ENCODE measurements around the gene PIP4K2A. TPM values are rescaled to one million over a fixed set of nuclear protein-coding genes. Genes with fewer than 3 reads are reported as not detected.

PIP4K2A gene
- total RNA-seq, 6 experiments from 2014 or later = 8.1 to 27.6 (median 12.0) TPM

DNA sequence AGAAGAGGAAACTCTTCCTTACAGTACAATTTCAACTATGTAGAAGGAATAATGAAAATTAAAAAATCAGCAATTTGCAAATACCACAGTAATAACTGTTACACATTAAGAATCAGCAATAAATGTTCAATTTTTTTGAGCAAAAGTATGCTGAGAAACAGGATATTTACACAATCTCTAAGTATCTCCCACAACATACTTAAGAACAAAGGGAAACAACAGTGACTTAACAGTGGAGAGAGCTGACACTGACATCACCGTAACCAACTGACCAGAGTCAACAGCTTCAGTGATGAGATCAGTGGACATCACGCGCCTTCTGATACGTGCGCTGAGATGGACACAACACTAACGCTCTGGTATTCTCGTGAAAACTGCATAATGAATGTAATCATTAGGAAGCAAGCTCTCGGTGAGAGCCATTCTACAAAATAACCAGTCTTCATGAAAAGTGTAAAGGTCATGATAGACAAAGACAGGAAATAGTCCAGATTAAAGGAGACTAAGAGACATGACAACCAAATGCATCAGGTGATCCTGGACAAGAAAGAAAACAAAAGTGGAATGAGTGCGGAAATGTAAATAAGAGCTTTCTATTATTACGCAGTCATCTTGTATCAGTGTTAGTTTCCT, 82.6 kb downstream of the PIP4K2A start:
- intact Hi-C loops (cut with DNase I) = no loop called here
- Histone ChIP-seq H3K27ac (peak overlapping the region; percentile 25 to 77 (median 53)), H3K9me3 (no peaks in the 10 kb centered on the region), H3K36me3 (no peaks in the 10 kb centered on the region), H3K4me3 (no peak overlapping the region), H3K4me1 (peaks cover 0 to 25% (median 3%) of the 10 kb centered on the region in 4 donors), H3K27me3 (no peaks in the 10 kb centered on the region)
- 78% methylated on average over 9 of the region's 10 CpGs for WGBS (ENCODE audit: insufficient coverage, low coverage, low lambda C conversion rate, missing lambda C conversion rate)
- no peak for TF ChIP-seq CTCF (IDR thresholded peaks at IDR 0.05)
- no peak for TF ChIP-seq POLR2A (IDR thresholded peaks at IDR 0.05)
- ATAC-seq = peak; percentile 45 to 73 (median 64)
- peak in 1 of 3 donors; percentile 34 for DNase-seq

DNA sequence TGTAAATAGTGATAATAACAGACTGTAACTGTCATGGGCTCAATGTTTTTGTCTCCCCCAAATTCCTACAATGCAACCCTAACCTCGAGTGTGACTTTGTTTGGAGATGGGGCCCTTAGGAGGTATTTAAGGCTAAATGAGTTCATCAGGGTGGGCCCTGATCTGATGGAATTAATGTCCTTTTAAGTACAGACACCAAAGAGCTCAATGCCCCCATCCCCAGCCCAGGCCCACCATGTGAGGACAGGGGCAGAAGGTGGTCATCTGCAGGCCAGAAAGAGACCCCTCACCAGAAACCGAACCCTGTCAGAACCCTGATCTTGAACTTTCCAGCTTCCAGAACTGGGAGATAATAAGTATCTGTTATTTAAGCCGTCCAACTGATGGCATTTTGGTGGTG, 83.2 kb downstream of the PIP4K2A start:
- Histone ChIP-seq H3K4me3 (no peak overlapping the region), H3K4me1 (peaks cover 0 to 25% (median 3%) of the 10 kb centered on the region in 4 donors), H3K9me3 (no peaks in the 10 kb centered on the region), H3K27ac (peak overlapping the region; percentile 25 to 77 (median 53)), H3K27me3 (no peaks in the 10 kb centered on the region), H3K36me3 (no peaks in the 10 kb centered on the region)
- DNase-seq (no peak), ATAC-seq (no peak)
- intact Hi-C loops (cut with DNase I) = no loop called here
- 60% methylated on average over 3 of the region's 3 CpGs for WGBS (ENCODE audit: insufficient coverage, low coverage, low lambda C conversion rate, missing lambda C conversion rate)
- TF ChIP-seq CTCF (IDR thresholded peaks at IDR 0.05) (no peak), POLR2A (IDR thresholded peaks at IDR 0.05) (no peak)

DNA sequence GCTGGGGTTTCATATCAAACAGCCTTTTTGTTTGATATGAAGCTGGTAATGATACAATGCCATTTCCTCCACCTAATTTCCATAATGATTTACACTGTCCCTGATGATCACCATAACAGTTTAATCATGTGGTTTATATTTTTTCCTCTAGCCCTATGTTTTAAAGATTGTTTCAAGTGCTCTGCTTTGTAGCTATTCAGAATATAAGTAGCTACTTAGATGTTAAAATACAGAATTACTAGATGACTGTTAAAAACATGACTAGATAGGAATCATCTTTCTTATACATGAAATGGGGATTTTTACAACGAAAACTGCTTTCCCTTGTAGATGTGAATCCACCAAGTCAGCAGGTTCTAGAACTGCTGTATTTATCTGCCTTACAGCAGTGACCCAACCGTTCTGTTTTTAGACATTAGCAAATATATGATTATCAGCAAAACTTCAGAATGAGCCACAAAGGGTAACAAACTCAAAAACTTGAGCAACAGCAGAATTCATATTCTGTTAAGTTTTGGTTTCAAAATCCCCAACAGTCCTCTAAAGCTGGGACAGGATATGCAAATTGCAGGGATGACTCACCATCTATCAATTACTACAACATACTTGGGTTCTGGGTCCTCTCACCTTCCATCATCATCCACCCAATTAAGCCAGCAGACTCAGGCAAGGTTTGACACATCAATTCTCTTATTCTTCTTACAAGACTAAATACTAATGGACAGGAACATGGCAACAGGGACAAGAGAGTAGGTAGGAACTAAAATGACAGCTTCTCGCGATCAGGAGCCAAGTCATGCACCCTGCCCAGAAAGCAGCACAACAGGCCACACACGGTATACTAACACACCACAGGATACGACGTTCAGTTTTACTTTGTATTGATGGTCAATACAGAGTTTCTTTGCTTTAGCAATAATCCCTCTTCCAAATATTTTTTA, 83.9 kb downstream of the PIP4K2A start:
- TF ChIP-seq POLR2A (IDR thresholded peaks at IDR 0.05) = no peak
- no peak for TF ChIP-seq CTCF (IDR thresholded peaks at IDR 0.05)
- H3K36me3 ChIP-seq = no peaks in the 10 kb centered on the region
- peak overlapping the region; percentile 46 to 77 (median 53) for H3K27ac ChIP-seq
- peaks cover 0 to 25% (median 3%) of the 10 kb centered on the region in 4 donors for H3K4me1 ChIP-seq
- ATAC-seq (peak; percentile 66 to 81 (median 74)), DNase-seq (no peak)
- no peak overlapping the region for H3K4me3 ChIP-seq
- intact Hi-C loops (cut with DNase I) = no loop called here
- WGBS (ENCODE audit: insufficient coverage, low coverage, low lambda C conversion rate, missing lambda C conversion rate) = 24% methylated on average over 7 of the region's 7 CpGs
- H3K27me3 ChIP-seq = no peaks in the 10 kb centered on the region
- no peaks in the 10 kb centered on the region for H3K9me3 ChIP-seq

GRCh38 chr10:22629852-22630233, 84.5 kb downstream of the PIP4K2A start:
- peaks cover 0 to 25% (median 3%) of the 10 kb centered on the region in 4 donors for H3K4me1 ChIP-seq
- H3K9me3 ChIP-seq = no peaks in the 10 kb centered on the region
- ATAC-seq = no peak
- H3K27ac ChIP-seq = peak overlapping the region; percentile 46 to 77 (median 53)
- no peaks in the 10 kb centered on the region for H3K36me3 ChIP-seq
- WGBS (ENCODE audit: insufficient coverage, low coverage, low lambda C conversion rate, missing lambda C conversion rate) = 63% methylated on average over 3 of the region's 4 CpGs
- no peak for DNase-seq
- TF ChIP-seq CTCF (IDR thresholded peaks at IDR 0.05) (no peak), POLR2A (IDR thresholded peaks at IDR 0.05) (no peak)
- intact Hi-C loops (cut with DNase I) = no loop called here
- no peaks in the 10 kb centered on the region for H3K27me3 ChIP-seq
- H3K4me3 ChIP-seq = no peak overlapping the region
